HG03064 (cell line): Measurements from ENCODE around the gene LBX1.
"Not testable (repeated sequence)": the region's sequence is repeated elsewhere in the genome, so short reads cannot be mapped to it uniquely, and the experiment has no call there.

Experiments
- ATAC-seq: cut with Tn5 transposase; IDR thresholded peaks from one replicate; pipeline ENCODE4 v1.9.1; 2021; ENCODE audit warnings: low read depth; ENCODE audit not compliant: unreplicated experiment

The LBX1 gene

GRCh38 chr10:101215397-101216206, 13.7 kb downstream of the LBX1 start:
- ATAC-seq, result no peak

GRCh38 chr10:101214446-101215396, 14.5 kb downstream of the LBX1 start:
- ATAC-seq, result peak; percentile 55

GRCh38 chr10:101208543-101208942, 20.7 kb downstream of the LBX1 start:
- ATAC-seq, result no peak

GRCh38 chr10:101207026-101207425, 22.2 kb downstream of the LBX1 start:
- ATAC-seq, result no peak

GRCh38 chr10:101202667-101203066, 26.6 kb downstream of the LBX1 start:
- not testable (repeated sequence) for ATAC-seq

- not testable (repeated sequence) for ATAC-seq
These were observed 30.8 kb downstream of the LBX1 start for GRCh38 chr10:101198326-101198977.

GRCh38 chr10:101195921-101196320, 33.3 kb downstream of the LBX1 start:
- ATAC-seq, result no peak

- no peak for ATAC-seq
These were observed 39.5 kb downstream of the LBX1 start for GRCh38 chr10:101189461-101190401.

GRCh38 chr10:101188942-101189341, 40.3 kb downstream of the LBX1 start:
- ATAC-seq, result no peak

- ATAC-seq, result no peak
These were observed 45.6 kb downstream of the LBX1 start for GRCh38 chr10:101183458-101184183.

- no peak for ATAC-seq
These were observed 46.3 kb downstream of the LBX1 start for GRCh38 chr10:101182936-101183335.
